ENCODE data around the gene FBXL15. TPM values are rescaled to one million over a fixed set of nuclear protein-coding genes. Genes with fewer than 3 reads are reported as not detected.
"Not testable (repeated sequence)": the region's sequence is repeated elsewhere in the genome, so short reads cannot be mapped to it uniquely, and the experiment has no call there.

The FBXL15 gene
- total RNA-seq, 1 experiment from 2014 or later, result 8.4 TPM

GRCh38 chr10:102438374-102438773, 17.7 kb downstream of the FBXL15 start:
- no peak for DNase-seq (ENCODE audit: low read depth, low spot score)
- in situ Hi-C loops (cut with HindIII; ENCODE audit: low pct_unique_long_range_greater_than_20kb, low sequenced_read_pairs), result no loop called here

- in situ Hi-C loops (cut with HindIII; ENCODE audit: low pct_unique_long_range_greater_than_20kb, low sequenced_read_pairs), result no loop called here
Measured at GRCh38 chr10:102444851-102445250, 24.2 kb downstream of the FBXL15 start.

GRCh38 chr10:102449321-102450123, 28.9 kb downstream of the FBXL15 start:
- peak; percentile 78 for DNase-seq (ENCODE audit: low read depth, low spot score)
- in situ Hi-C loops (cut with HindIII; ENCODE audit: low pct_unique_long_range_greater_than_20kb, low sequenced_read_pairs), result no loop called here

More at GRCh38 chr10:102444851-102445250, 24.2 kb downstream of the FBXL15 start:
- DNase-seq (ENCODE audit: low read depth, low spot score), result no peak

- in situ Hi-C loops (cut with HindIII; ENCODE audit: low pct_unique_long_range_greater_than_20kb, low sequenced_read_pairs), result no loop called here
- DNase-seq (ENCODE audit: low read depth, low spot score), result no peak
Measured at GRCh38 chr10:102450124-102450373, 29.4 kb downstream of the FBXL15 start.

- in situ Hi-C loops (cut with HindIII; ENCODE audit: low pct_unique_long_range_greater_than_20kb, low sequenced_read_pairs), result no loop called here
- peak; percentile 74 for DNase-seq (ENCODE audit: low read depth, low spot score)
Measured at GRCh38 chr10:102450374-102451104, 29.9 kb downstream of the FBXL15 start.

- DNase-seq (ENCODE audit: low read depth, low spot score), result no peak
- in situ Hi-C loops (cut with HindIII; ENCODE audit: low pct_unique_long_range_greater_than_20kb, low sequenced_read_pairs), result no loop called here
Measured at GRCh38 chr10:102451105-102451969, 30.7 kb downstream of the FBXL15 start, which contains the start of gene C10orf95. C10orf95 (minus strand) TSS chr10:102451543; CDS start chr10:102451093, 450 bp downstream.

GRCh38 chr10:102452672-102453340, 32.2 kb downstream of the FBXL15 start:
- in situ Hi-C loops (cut with HindIII; ENCODE audit: low pct_unique_long_range_greater_than_20kb, low sequenced_read_pairs), result no loop called here
- DNase-seq (ENCODE audit: low read depth, low spot score), result no peak

- in situ Hi-C loops (cut with HindIII; ENCODE audit: low pct_unique_long_range_greater_than_20kb, low sequenced_read_pairs), result no loop called here
- no peak for DNase-seq (ENCODE audit: low read depth, low spot score)
Measured at GRCh38 chr10:102453502-102453901, 32.9 kb downstream of the FBXL15 start.

- in situ Hi-C loops (cut with HindIII; ENCODE audit: low pct_unique_long_range_greater_than_20kb, low sequenced_read_pairs); DNase-seq (ENCODE audit: low read depth, low spot score): not testable (repeated sequence)
Measured at GRCh38 chr10:102454662-102455487, 34.2 kb downstream of the FBXL15 start.

- in situ Hi-C loops (cut with HindIII; ENCODE audit: low pct_unique_long_range_greater_than_20kb, low sequenced_read_pairs), result no loop called here
- peak; percentile 41 for DNase-seq (ENCODE audit: low read depth, low spot score)
Measured at GRCh38 chr10:102455893-102456471, 35.3 kb downstream of the FBXL15 start.

GRCh38 chr10:102457591-102458150, 37.0 kb downstream of the FBXL15 start:
- in situ Hi-C loops (cut with HindIII; ENCODE audit: low pct_unique_long_range_greater_than_20kb, low sequenced_read_pairs), result no loop called here
- DNase-seq (ENCODE audit: low read depth, low spot score), result no peak

- in situ Hi-C loops (cut with HindIII; ENCODE audit: low pct_unique_long_range_greater_than_20kb, low sequenced_read_pairs), result no loop called here
- DNase-seq (ENCODE audit: low read depth, low spot score), result no peak
Measured at GRCh38 chr10:102458656-102459055, 38.0 kb downstream of the FBXL15 start.

GRCh38 chr10:102460836-102461186, 40.2 kb downstream of the FBXL15 start:
- in situ Hi-C loops (cut with HindIII; ENCODE audit: low pct_unique_long_range_greater_than_20kb, low sequenced_read_pairs), result no loop called here
- no peak for DNase-seq (ENCODE audit: low read depth, low spot score)

GRCh38 chr10:102461187-102462054, 40.8 kb downstream of the FBXL15 start:
- peak; percentile 85 for DNase-seq (ENCODE audit: low read depth, low spot score)
- in situ Hi-C loops (cut with HindIII; ENCODE audit: low pct_unique_long_range_greater_than_20kb, low sequenced_read_pairs), result no loop called here

GRCh38 chr10:102462512-102463054, 41.9 kb downstream of the FBXL15 start:
- DNase-seq (ENCODE audit: low read depth, low spot score), result no peak
- in situ Hi-C loops (cut with HindIII; ENCODE audit: low pct_unique_long_range_greater_than_20kb, low sequenced_read_pairs), result no loop called here
